Kidney epithelial cell (primary cell): ENCODE data around the gene SAMD11. TPM values are rescaled to one million over a fixed set of nuclear protein-coding genes. Genes with fewer than 3 reads are reported as not detected.
A peak's percentile ranks its signal among the peaks of the same experiment; 100 is the strongest.

Source experiments
- DNase-seq: peaks from one replicate; pipeline ENCODE4 v3.0.0-alpha.2; 2010; ENCODE audit warnings: low read depth
- H3K27me3 ChIP-seq: 2 replicates; pipeline ENCODE4 v1.6.0; 2011; ENCODE audit warnings: low read length; ENCODE audit not compliant: control insufficient read depth, insufficient read depth
- H3K36me3 ChIP-seq: 2 replicates; pipeline ENCODE4 v1.5.1; 2011; ENCODE audit warnings: low read length; ENCODE audit not compliant: control insufficient read depth, insufficient read depth
- H3K4me3 ChIP-seq: 2 replicates; pipeline ENCODE4 v1.5.1; 2011; ENCODE audit warnings: low read depth, mild to moderate bottlenecking, control low read depth, low read length
- total RNA-seq: library from RNA; depleted of rRNA; stranded (reverse); fragments of >200 nt; gene quantifications from 2 replicates; pipeline ENCODE4 v1.2.3, GENCODE V29; 2015
- TF ChIP-seq, protein P1 (sequence below): IDR thresholded peaks from 2 replicates; pipeline ENCODE4 v1.5.1; 2011; ENCODE audit warnings: mild to moderate bottlenecking, moderate library complexity, low read length, control low read depth, inconsistent platforms; ENCODE audit not compliant: insufficient read depth, poor library complexity, severe bottlenecking

Gene SAMD11
- total RNA-seq, 1 donor from 2014 or later: 2.3 TPM

DNA sequence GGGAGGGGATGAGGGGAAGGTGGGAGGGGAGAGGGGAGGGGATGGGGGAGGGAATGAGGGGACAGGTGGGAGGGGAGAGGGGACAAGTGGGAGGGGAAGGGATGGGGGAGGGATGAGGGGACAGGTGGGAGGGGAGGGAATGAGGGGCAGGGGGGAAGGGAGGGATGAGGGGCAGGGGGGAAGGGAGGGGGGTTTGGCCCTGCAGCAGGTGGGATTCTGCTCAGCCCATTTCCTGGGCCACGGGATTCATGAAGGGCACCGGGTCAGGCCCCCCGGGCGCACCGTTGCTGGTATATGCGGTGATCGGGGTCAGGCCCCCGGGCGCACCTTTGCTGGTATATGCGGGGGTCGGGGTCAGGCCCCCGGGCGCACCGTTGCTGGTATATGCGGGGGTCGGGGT lies 15.1 kb upstream of the SAMD11 start:
- TF ChIP-seq, protein P1, sequence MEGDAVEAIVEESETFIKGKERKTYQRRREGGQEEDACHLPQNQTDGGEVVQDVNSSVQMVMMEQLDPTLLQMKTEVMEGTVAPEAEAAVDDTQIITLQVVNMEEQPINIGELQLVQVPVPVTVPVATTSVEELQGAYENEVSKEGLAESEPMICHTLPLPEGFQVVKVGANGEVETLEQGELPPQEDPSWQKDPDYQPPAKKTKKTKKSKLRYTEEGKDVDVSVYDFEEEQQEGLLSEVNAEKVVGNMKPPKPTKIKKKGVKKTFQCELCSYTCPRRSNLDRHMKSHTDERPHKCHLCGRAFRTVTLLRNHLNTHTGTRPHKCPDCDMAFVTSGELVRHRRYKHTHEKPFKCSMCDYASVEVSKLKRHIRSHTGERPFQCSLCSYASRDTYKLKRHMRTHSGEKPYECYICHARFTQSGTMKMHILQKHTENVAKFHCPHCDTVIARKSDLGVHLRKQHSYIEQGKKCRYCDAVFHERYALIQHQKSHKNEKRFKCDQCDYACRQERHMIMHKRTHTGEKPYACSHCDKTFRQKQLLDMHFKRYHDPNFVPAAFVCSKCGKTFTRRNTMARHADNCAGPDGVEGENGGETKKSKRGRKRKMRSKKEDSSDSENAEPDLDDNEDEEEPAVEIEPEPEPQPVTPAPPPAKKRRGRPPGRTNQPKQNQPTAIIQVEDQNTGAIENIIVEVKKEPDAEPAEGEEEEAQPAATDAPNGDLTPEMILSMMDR: no peak
- Histone ChIP-seq H3K27me3 (peaks cover 18% of the 10 kb centered on the region), H3K36me3 (no peaks in the 10 kb centered on the region), H3K4me3 (no peak overlapping the region)
- DNase-seq: no peak

DNA sequence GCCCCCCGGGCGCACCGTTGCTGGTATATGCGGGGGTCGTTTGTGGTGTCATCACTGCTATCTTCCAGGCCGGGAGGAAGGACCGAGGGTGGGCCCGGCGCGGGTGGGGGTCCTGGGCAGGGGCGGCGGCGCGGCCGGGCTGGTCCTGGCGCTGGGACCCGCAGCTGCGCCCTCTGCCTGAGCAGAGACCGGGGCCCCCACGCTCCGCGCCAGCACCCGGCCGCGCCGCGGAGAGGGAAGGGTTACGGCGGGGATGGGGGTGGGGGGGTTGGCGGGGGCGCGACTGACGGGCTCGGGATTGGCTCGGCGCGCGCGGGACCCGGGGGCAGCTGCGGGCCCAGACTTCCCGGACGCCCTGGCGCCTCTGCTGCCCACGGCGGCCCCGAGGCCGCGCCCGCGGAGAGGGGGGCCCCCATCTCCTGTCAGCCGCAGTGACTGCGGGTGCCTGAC lies 13.8 kb upstream of the SAMD11 start:
- peaks cover 28% of the 10 kb centered on the region for H3K27me3 ChIP-seq
- H3K36me3 ChIP-seq: no peaks in the 10 kb centered on the region
- H3K4me3 ChIP-seq: no peak overlapping the region
- no peak for DNase-seq
- TF ChIP-seq, protein P1: no peak

DNA sequence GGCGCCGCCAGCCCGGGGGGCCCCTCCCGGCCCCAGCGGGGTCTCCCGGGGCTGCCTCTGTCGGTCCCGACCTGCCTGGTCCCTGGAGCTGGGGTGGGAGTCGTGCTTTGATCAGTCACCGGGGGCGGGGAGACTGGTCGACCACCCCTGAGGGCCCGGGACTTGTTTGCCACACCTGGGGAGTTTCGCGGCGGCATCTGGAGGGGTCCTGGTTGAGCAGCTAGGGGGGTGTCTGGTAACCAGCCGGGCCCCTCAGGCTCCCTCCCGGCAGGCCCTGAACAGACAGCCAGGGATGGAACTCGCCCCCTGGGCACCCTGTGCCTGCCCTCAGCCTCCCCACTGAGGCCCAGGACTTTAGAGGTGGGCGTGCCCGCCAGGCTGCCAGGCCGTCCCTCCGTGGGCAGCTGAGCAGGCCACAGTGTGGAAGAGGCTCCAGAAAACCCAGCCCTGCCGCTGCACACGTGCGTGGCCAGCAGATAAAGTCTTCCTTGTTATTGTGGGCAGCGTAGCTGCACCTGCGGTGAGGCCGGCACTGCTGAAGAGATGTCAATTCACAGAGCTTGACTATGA lies 13.3 kb upstream of the SAMD11 start:
- no peak for DNase-seq
- TF ChIP-seq, protein P1: no peak
- H3K27me3 ChIP-seq: peaks cover 28% of the 10 kb centered on the region
- H3K4me3 ChIP-seq: no peak overlapping the region
- H3K36me3 ChIP-seq: no peaks in the 10 kb centered on the region

DNA sequence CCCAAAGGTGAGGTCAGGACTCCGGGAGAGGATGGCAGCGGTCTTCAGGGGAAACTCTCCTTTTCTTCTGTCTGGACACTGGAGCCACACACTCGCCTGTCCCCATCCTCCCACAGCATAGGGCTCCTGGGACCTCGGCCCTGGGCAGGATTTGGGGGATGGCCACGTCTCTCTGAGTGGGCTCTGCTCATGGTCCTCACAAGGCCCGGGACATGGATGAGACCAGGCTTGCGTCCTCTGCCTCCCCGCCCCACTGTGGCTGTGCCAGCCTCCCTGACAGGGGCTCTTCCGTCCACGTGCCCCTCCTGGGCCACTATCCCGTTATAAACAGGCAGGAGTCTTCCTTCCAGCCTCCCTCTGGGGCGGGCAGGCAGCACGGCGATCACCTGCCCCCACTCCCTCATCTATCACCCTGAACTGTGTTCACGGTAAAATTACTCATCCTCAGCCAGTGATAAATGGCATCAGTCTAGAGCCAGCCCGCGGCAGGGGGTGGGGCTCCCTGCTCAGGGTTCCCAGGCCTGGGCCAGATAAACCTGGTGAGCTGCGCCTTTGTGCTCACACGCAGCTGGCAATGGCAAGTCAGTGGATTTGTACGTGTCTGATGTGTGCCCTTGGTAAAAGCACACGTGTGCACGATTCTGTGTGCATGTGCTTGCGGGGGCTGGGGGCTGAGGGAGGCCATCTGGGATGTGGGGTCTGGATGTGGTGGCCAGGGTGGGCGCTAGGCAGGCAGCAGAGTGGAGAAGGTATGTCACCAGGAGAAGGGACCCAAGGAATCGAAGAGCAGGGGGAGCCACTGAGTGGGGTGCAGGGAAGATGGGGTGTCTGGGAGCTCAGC lies 12.6 kb upstream of the SAMD11 start:
- TF ChIP-seq, protein P1: no peak
- DNase-seq: peak; percentile 44
- Histone ChIP-seq H3K4me3 (no peak overlapping the region), H3K36me3 (no peaks in the 10 kb centered on the region), H3K27me3 (peaks cover 31% of the 10 kb centered on the region)

DNA sequence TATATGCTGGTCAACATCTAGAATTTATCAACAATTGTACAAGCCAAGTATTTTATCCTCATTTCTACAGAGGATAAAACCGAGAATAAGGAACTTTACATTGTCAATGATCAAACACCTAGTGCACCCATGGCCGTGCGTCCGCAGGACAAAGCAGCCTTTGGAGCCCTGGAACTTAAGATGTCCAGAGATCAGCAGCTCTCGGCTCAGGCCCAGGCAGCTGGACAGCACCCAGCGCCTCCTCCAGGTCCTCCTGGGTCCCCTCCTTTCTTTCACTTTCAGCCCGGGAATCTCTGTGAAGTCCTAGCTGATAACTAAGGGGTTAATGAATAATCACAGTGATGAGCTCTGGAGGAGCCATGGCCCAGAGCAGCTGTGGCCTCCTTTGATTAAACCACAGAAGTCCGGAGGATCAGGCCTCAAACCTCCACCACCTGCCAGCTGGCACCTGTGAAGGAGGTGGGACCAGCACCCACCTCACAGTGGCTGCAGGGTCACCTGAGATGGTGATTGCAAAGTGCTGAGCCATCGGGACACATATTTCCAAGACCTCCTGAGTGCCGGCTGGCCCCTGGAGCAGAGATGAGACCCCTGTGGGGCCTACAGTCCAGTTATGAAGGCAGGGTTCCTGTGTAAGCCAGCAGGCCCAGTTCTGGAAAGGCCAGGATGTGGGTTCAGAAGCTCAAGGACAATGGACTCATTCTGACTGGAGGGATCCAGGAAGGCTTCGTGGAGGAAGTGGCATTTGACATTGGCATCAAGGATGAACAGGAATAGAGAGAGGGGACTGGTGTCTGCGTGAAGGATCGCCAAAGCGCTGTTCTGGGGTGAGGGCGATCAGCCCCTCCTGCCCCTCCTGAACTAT lies 11.6 kb upstream of the SAMD11 start:
- Histone ChIP-seq H3K27me3 (peaks cover 40% of the 10 kb centered on the region), H3K4me3 (no peak overlapping the region), H3K36me3 (no peaks in the 10 kb centered on the region)
- TF ChIP-seq, protein P1: no peak
- no peak for DNase-seq
